Osteocyte (in vitro differentiated cells): ENCODE results near the gene C1orf115. TPM values are rescaled to one million over a fixed set of nuclear protein-coding genes. Genes with fewer than 3 reads are reported as not detected.

ENCODE experiments used
- DNase-seq: peaks from one replicate; pipeline ENCODE4 v3.0.0; 2021; ENCODE audit warnings: mixed read lengths; ENCODE audit not compliant: unreplicated experiment; ENCODE audit errors: extremely low spot score
- H3K27ac Mint-ChIP-seq: one replicate; pipeline ENCODE4 v1.8.0; 2021; ENCODE audit warnings: mild to moderate bottlenecking, mixed read lengths; ENCODE audit not compliant: unreplicated experiment
- H3K27me3 Mint-ChIP-seq: one replicate; pipeline ENCODE4 v1.8.0; 2021; ENCODE audit warnings: mixed read lengths; ENCODE audit not compliant: unreplicated experiment
- H3K36me3 Mint-ChIP-seq: one replicate; pipeline ENCODE4 v1.8.0; 2021; ENCODE audit warnings: mixed read lengths; ENCODE audit not compliant: unreplicated experiment
- H3K4me1 Mint-ChIP-seq: one replicate; pipeline ENCODE4 v1.8.0; 2021; ENCODE audit warnings: mixed read lengths; ENCODE audit not compliant: unreplicated experiment
- H3K4me3 Mint-ChIP-seq: one replicate; pipeline ENCODE4 v1.8.0; 2021; ENCODE audit warnings: mild to moderate bottlenecking, moderate library complexity, mixed read lengths; ENCODE audit not compliant: unreplicated experiment
- H3K9me3 Mint-ChIP-seq: one replicate; pipeline ENCODE4 v1.8.0; 2021; ENCODE audit warnings: mixed read lengths; ENCODE audit not compliant: unreplicated experiment
- total RNA-seq: library from RNA; stranded (reverse); gene quantifications from 2 replicates; pipeline ENCODE4 v1.2.1, GENCODE V29; 2021
- TF ChIP-seq, protein P1 (sequence below): fragments of 200-600 bp; sonication (generic); IDR thresholded peaks from 2 replicates; pipeline ENCODE4 v1.5.0; 2021; ENCODE audit warnings: antibody characterized with exemption, mild to moderate bottlenecking, moderate library complexity

The C1orf115 gene
- total RNA-seq, 1 donor from 2014 or later = 5.6 TPM

DNA sequence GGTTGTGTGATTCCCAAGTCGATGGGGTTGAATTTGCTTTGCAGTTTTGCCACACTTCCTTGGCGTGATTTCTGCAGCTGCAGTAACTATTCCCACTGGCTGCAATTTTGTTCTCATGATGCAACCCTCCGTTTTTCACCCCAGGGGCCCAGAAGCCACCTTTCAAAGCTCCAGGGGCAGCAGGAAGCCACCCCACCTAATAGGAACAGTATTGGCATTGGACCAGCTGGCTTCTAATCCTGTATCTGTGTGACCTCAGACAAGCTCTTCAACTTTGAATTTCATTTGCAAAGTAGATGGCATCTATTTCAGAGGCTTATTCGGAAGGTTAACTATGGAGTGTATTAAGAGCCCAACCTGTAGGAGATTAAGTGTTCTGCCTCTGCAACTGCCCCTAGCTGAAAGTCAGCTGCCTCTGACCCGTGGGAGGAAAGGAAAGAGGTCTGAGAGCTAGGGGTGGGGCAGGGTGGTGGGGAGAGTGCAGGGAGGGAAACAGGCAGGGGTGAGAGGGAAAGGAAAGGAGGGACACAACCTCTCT, 12.6 kb downstream of the C1orf115 start:
- Mint-ChIP-seq H3K9me3 (no peaks in the 10 kb centered on the region), H3K27ac (no peak overlapping the region), H3K36me3 (peaks cover 2% of the 10 kb centered on the region), H3K4me3 (no peak overlapping the region), H3K27me3 (peaks cover 6% of the 10 kb centered on the region), H3K4me1 (peaks cover 9% of the 10 kb centered on the region)
- TF ChIP-seq, protein P1, sequence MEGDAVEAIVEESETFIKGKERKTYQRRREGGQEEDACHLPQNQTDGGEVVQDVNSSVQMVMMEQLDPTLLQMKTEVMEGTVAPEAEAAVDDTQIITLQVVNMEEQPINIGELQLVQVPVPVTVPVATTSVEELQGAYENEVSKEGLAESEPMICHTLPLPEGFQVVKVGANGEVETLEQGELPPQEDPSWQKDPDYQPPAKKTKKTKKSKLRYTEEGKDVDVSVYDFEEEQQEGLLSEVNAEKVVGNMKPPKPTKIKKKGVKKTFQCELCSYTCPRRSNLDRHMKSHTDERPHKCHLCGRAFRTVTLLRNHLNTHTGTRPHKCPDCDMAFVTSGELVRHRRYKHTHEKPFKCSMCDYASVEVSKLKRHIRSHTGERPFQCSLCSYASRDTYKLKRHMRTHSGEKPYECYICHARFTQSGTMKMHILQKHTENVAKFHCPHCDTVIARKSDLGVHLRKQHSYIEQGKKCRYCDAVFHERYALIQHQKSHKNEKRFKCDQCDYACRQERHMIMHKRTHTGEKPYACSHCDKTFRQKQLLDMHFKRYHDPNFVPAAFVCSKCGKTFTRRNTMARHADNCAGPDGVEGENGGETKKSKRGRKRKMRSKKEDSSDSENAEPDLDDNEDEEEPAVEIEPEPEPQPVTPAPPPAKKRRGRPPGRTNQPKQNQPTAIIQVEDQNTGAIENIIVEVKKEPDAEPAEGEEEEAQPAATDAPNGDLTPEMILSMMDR = no peak
- DNase-seq = peak; percentile 44

DNA sequence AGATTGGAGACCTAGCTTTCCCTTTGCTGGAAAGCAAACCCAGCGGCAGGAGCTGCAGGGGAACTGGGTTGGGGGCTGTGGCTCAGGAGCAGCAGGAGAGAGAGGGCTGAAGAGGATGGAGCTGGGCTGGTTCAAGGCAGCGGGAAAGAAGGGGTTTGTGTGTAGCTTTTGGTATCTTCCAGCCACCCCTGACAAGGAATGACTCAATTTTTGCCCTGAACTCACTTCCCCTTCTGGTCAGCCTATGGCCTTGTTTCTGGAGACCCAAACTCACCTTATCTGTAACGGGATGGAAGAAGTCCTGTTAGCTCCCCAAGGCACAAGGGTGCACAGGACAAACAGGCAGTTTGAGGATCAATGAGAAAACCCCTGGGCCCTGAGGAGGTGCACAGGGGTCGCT, 13.1 kb downstream of the C1orf115 start:
- Mint-ChIP-seq H3K4me3 (no peak overlapping the region), H3K27me3 (peaks cover 6% of the 10 kb centered on the region), H3K27ac (no peak overlapping the region), H3K4me1 (peaks cover 8% of the 10 kb centered on the region), H3K36me3 (peaks cover 2% of the 10 kb centered on the region), H3K9me3 (no peaks in the 10 kb centered on the region)
- DNase-seq = peak; percentile 57
- TF ChIP-seq, protein P1 = no peak

DNA sequence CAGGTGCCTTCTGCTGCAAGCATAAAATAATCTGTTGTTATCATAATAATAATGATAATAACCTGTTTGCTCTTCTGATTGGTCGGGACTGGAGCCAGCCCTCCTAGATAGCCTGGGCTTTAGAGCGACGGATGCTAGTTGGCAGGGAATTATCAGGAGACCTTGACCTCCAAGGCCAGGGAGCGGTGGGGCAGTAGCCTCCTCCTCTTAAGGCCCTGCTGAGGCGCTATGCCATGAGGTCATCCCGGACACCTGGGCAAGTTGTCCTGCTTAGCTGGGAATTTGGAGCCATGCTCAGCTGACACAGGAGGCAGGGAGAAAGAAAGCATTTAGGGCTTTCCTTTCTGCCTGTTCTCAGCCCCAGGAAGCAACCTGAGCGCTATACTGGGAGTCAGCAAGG, 15.6 kb downstream of the C1orf115 start:
- no peak for DNase-seq
- TF ChIP-seq, protein P1 = no peak
- Mint-ChIP-seq H3K27ac (no peak overlapping the region), H3K4me3 (no peak overlapping the region), H3K4me1 (no peaks in the 10 kb centered on the region), H3K9me3 (no peaks in the 10 kb centered on the region), H3K36me3 (no peaks in the 10 kb centered on the region), H3K27me3 (peaks cover 6% of the 10 kb centered on the region)

DNA sequence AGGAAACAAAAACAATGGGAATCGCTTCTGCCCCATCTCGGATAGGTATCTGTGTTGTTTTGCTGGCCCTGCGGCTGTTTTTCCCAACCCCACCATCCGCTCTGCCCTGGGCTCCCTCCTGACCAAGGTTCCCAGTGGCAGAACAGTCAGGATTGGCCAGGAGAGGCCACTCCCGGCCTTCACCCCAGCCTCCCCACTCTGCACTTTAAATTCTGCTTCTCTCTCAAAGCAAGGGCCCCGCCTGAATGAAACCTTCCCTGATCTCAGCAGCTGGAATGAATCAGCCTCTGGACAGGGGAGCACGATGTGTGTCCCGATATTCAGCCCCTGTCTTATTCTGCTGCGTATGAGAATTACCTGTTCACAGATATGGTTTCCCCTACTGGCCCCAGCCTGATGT, 16.3 kb downstream of the C1orf115 start:
- TF ChIP-seq, protein P1 = no peak
- Mint-ChIP-seq H3K9me3 (no peaks in the 10 kb centered on the region), H3K27ac (no peak overlapping the region), H3K27me3 (peaks cover 6% of the 10 kb centered on the region), H3K4me3 (no peak overlapping the region), H3K36me3 (no peaks in the 10 kb centered on the region), H3K4me1 (peaks cover 5% of the 10 kb centered on the region)
- DNase-seq = peak; percentile 65

DNA sequence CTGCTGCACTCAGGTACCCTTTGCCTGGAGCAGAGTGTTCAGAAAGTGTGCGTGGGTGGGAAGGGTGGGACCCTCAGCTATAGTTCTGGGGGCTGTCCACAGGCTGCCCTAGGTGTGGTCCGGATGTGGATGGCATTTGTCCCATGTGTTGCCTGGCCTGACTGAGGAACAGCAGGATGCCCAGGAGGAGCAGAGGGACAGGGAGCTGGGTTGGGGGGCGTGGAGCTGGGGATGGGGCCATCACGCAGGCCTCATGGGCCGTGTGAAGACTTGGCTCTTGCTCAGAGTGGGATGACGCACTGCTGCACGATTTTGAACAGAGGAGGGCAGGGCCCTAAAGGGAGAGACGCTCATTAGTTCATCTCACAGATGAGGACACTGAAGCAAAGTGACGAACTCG, 17.0 kb downstream of the C1orf115 start:
- peaks cover 4% of the 10 kb centered on the region for H3K27me3 Mint-ChIP-seq
- no peaks in the 10 kb centered on the region for H3K9me3 Mint-ChIP-seq
- H3K4me3 Mint-ChIP-seq = no peak overlapping the region
- DNase-seq = peak; percentile 40
- H3K36me3 Mint-ChIP-seq = no peaks in the 10 kb centered on the region
- peaks cover 5% of the 10 kb centered on the region for H3K4me1 Mint-ChIP-seq
- H3K27ac Mint-ChIP-seq = no peak overlapping the region
- TF ChIP-seq, protein P1 = no peak
